Kidney (tissue), 14 donors: ENCODE results near the gene MAP3K1. TPM values are rescaled to one million over a fixed set of nuclear protein-coding genes. Genes with fewer than 3 reads are reported as not detected.

Source experiments
- DNase-seq, 5 donors: peaks; one replicate each; pipeline ENCODE4 v3.0.0-alpha.2; 2013 to 2020
- FAIRE-seq: peaks from 2 replicates; lab custom pipeline; 2012; peaks lifted over from hg19 to GRCh38; lab: Jason Lieb, UNC
- H3K27ac ChIP-seq, 2 donors: one replicate each; pipeline ENCODE4 v1.7.0; 2013; ENCODE audit warnings: low read depth in 2 of 2, low read length in 2 of 2, inconsistent platforms in 1 of 2
- H3K27me3 ChIP-seq: one replicate; pipeline ENCODE4 v1.7.1; 2013; ENCODE audit warnings: low read length, inconsistent platforms; ENCODE audit not compliant: control insufficient read depth, insufficient read depth
- H3K36me3 ChIP-seq, 3 donors: one replicate each; pipeline versions ENCODE4 v1.7.0 to v1.7.1; 2013; ENCODE audit warnings: low read length in 3 of 3, control low read depth in 1 of 3, inconsistent platforms in 1 of 3; ENCODE audit not compliant: insufficient read depth in 3 of 3, control insufficient read depth in 2 of 3
- H3K4me1 ChIP-seq, 3 donors: one replicate each; pipeline versions ENCODE4 v1.7.0 to v1.7.1; 2013; ENCODE audit warnings: low read length in 3 of 3, inconsistent platforms in 1 of 3, low read depth in 1 of 3; ENCODE audit not compliant: control insufficient read depth in 2 of 3, insufficient read depth in 2 of 3
- H3K4me3 ChIP-seq, 3 donors: one replicate each; pipeline versions ENCODE4 v1.7.0 to v1.8.1; 2013; ENCODE audit warnings: low read length in 3 of 3, control low read depth in 1 of 3, inconsistent platforms in 1 of 3
- H3K9ac ChIP-seq, 3 donors: one replicate each; pipeline versions ENCODE4 v1.7.0 to v1.7.1; 2013; ENCODE audit warnings: low read length in 3 of 3, control low read depth in 1 of 3, inconsistent platforms in 1 of 3
- H3K9me3 ChIP-seq, 3 donors: one replicate each; pipeline versions ENCODE4 v1.7.0 to v1.7.1; 2013; ENCODE audit warnings: low read length in 3 of 3, control low read depth in 1 of 3, inconsistent platforms in 1 of 3; ENCODE audit not compliant: control insufficient read depth in 2 of 3, insufficient read depth in 1 of 3
- intact Hi-C: fragments of 100-400 bp; cut with DNase I; formaldehyde crosslinking; loops from one replicate; pipeline ENCODE4 v1.11.1; 2022
- polyA plus RNA-seq: library from polyadenylated mRNA; stranded (reverse); fragments of 350-450 nt; fragmentation: Illumina TruSeq; extraction: RNeasy Lipid Tissue Mini Kit (QIAGEN cat#74804); gene quantifications from one replicate; pipeline ENCODE4 v1.2.3, GENCODE V29; 2014; ENCODE audit warnings: low read depth, low replicate concordance; ENCODE audit not compliant: insufficient read depth
- total RNA-seq: library from RNA; stranded (reverse); fragmentation: NEBNext Ultra II Directional; extraction: Animal tissue kit (Norgen Biotek cat#: 25700); gene quantifications from one replicate; pipeline ENCODE4 v1.2.1, GENCODE V29; 2021
- TF ChIP-seq, protein P1 (sequence below): IDR thresholded peaks from 3 replicates; pipeline ENCODE4 v1.5.1; 2012; ENCODE audit warnings: mild to moderate bottlenecking, moderate library complexity, borderline replicate concordance; ENCODE audit not compliant: insufficient read depth; ENCODE audit errors: extremely low read depth
- donor health status: control.
- donor health status: control.
- donor health status: control.
- donor health status: control.
- donor health status: control.
- donor health status: DM: yes; HTN: yes; CAD: no.
- donor health status: Normal renal cell carcinoma (clear cell type).

MAP3K1 gene
- total and polyA plus RNA-seq, 2 donors from 2014 or later: 8.1 to 64.0 TPM

DNA sequence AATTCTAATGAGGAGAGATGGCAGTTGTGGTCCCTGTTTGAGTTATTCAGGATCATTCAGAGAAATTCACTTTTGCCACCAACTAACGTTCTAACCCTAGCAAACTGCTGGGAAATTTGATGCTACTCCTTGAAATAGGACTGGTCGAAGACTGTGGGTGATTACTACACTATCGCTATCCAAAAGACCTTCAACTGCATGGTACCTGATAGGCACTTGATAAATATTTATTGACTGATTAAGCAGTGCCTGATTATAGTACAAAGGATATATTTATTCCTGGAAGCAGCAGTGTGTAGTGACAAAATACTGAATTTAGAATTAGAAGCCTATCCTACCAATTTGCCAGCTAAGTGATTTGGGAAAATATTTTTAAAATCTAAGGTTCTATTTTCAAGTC, 14.1 kb upstream of the MAP3K1 start:
- no peak overlapping the region for H3K9ac ChIP-seq
- H3K27ac ChIP-seq: no peak overlapping the region
- intact Hi-C loops: no loop called here
- no peak overlapping the region for H3K4me3 ChIP-seq
- FAIRE-seq: no peak
- no peaks in the 10 kb centered on the region for H3K36me3 ChIP-seq
- H3K4me1 ChIP-seq: no peaks in the 10 kb centered on the region
- no peak for DNase-seq
- H3K27me3 ChIP-seq: no peaks in the 10 kb centered on the region
- TF ChIP-seq, protein P1, sequence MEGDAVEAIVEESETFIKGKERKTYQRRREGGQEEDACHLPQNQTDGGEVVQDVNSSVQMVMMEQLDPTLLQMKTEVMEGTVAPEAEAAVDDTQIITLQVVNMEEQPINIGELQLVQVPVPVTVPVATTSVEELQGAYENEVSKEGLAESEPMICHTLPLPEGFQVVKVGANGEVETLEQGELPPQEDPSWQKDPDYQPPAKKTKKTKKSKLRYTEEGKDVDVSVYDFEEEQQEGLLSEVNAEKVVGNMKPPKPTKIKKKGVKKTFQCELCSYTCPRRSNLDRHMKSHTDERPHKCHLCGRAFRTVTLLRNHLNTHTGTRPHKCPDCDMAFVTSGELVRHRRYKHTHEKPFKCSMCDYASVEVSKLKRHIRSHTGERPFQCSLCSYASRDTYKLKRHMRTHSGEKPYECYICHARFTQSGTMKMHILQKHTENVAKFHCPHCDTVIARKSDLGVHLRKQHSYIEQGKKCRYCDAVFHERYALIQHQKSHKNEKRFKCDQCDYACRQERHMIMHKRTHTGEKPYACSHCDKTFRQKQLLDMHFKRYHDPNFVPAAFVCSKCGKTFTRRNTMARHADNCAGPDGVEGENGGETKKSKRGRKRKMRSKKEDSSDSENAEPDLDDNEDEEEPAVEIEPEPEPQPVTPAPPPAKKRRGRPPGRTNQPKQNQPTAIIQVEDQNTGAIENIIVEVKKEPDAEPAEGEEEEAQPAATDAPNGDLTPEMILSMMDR: no peak
- H3K9me3 ChIP-seq: no peaks in the 10 kb centered on the region

- intact Hi-C loops: no loop called here
- FAIRE-seq (no peak), DNase-seq (no peak)
- Histone ChIP-seq H3K9ac (no peak overlapping the region), H3K9me3 (no peaks in the 10 kb centered on the region), H3K36me3 (no peaks in the 10 kb centered on the region), H3K4me1 (no peaks in the 10 kb centered on the region), H3K27me3 (no peaks in the 10 kb centered on the region), H3K4me3 (no peak overlapping the region), H3K27ac (no peak overlapping the region)
- TF ChIP-seq, protein P1: no peak
Measured at GRCh38 chr5:56802205-56802604, 13.1 kb upstream of the MAP3K1 start.

GRCh38 chr5:56803025-56803424, 12.3 kb upstream of the MAP3K1 start:
- Histone ChIP-seq H3K27me3 (no peaks in the 10 kb centered on the region), H3K4me3 (no peak overlapping the region), H3K27ac (no peak overlapping the region), H3K4me1 (no peaks in the 10 kb centered on the region), H3K9ac (no peak overlapping the region), H3K36me3 (no peaks in the 10 kb centered on the region), H3K9me3 (no peaks in the 10 kb centered on the region)
- no peak for DNase-seq
- TF ChIP-seq, protein P1: no peak
- no peak for FAIRE-seq
- intact Hi-C loops: no loop called here

GRCh38 chr5:56803894-56804293, 11.5 kb upstream of the MAP3K1 start:
- no peaks in the 10 kb centered on the region for H3K9me3 ChIP-seq
- no peaks in the 10 kb centered on the region for H3K36me3 ChIP-seq
- DNase-seq: no peak
- intact Hi-C loops: no loop called here
- no peaks in the 10 kb centered on the region for H3K27me3 ChIP-seq
- H3K4me3 ChIP-seq: no peak overlapping the region
- TF ChIP-seq, protein P1: no peak
- no peak for FAIRE-seq
- no peak overlapping the region for H3K27ac ChIP-seq
- H3K4me1 ChIP-seq: no peaks in the 10 kb centered on the region
- no peak overlapping the region for H3K9ac ChIP-seq
